HTERT RPE-1 (cell line): Measurements from ENCODE around the gene GABBR1.

Source experiments
- in situ Hi-C: fragments of 300-500 bp; cut with MboI; formaldehyde crosslinking; loops from 4 replicates; pipeline ENCODE4 v1.14.3; 2020; ENCODE audit warnings: low sequenced_read_pairs

Gene GABBR1

DNA sequence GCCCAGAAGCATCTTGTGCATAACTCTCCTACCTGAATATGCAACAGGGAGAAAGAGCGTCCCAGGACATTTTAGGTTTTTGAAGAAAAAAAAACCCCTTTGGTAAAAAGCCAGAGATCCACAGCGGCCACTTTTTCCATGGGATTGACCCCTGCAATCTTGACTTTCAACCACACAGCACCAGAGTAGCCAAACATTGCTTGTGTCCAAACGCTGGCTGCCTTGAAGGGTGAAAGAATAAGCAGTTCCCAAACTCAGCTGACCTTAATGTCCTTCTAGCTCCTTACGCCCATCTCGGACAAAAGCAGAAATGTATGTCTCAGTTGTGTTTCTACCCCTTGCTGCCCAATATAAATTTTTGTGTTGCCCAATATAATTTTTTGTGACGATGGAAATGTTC, 22.7 kb upstream of the GABBR1 start:
- in situ Hi-C loops = no loop called here

DNA sequence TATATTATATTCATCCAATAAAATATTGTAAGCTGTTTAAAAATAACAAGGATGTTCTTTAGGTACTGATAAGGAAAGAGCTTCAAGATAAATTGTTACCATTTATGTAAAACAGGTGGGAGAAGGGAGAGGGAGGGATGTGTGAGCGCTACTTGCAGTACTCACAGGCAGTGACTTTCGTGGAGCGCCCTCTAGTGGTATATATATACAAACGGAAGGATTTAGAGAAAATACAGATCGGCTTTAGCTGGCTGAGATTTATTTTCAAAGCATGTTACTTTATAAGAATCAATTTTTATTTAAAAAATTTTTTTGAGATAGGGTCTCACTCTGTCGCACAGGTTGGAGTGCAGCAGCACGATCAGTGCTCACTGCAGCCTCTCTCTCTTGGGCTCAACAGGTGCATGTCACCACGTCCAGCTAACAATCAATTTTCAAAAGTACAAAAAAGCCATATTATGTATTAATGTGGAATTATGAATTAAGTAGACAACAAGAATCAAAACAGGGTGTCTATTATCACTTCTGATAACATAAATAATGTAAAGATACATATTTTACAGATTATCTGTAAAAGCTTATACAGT, 20.6 kb upstream of the GABBR1 start:
- in situ Hi-C loops = no loop called here

DNA sequence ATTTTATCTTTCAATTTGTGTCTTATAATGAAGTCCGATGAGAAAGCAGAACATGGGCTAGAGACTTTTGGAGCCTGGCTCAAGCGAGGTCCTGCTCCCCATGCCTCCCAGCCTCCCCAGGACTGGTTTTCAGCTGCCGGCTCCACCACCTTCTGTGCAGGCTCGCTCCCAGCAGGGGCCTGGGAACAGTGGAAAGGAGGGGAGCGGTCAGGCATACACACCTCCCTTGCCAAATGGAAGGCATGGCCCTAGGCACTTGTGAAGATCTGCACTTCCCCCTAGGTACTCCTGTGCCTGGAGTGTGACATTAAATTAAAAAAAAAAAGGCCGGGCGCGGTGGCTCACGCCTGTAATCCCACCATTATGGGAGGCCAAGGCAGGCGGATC, 19.2 kb upstream of the GABBR1 start:
- in situ Hi-C loops = no loop called here

DNA sequence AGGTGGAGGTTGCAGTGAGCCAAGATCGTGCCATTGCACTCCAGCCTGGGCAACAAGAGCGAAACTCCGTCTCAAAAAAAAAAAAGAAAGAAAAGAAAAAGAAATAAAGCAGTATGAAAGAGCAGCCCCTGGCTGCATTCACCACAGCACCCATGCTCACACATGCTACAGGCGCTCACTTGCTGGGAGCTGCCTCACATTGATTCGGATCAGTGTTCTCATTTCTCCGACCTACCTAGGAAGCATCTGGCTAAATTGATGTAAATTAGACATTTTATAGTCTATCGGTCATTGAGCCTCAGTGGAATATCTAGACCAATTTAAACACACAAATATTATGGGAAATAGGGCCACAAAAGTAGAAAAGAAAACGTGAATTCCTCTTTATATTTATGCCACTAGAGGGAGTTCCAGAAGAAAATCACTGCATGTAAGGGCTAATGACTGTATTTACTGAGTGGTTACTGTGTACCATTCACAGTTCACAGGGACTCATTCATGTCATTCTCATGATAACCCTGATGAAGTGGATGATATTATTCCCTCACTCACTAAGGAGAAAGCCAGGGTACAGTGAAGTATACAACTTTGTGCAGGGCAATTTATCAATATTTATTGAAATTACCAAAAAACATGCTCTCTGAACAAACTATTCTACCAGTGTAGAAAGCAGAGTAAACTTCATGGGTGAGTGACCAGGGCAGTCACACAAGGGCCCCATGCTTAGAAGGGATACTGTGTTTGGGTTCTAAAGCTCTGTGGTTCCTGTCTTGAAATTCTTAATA, 18.6 kb upstream of the GABBR1 start:
- in situ Hi-C loops = no loop called here

DNA sequence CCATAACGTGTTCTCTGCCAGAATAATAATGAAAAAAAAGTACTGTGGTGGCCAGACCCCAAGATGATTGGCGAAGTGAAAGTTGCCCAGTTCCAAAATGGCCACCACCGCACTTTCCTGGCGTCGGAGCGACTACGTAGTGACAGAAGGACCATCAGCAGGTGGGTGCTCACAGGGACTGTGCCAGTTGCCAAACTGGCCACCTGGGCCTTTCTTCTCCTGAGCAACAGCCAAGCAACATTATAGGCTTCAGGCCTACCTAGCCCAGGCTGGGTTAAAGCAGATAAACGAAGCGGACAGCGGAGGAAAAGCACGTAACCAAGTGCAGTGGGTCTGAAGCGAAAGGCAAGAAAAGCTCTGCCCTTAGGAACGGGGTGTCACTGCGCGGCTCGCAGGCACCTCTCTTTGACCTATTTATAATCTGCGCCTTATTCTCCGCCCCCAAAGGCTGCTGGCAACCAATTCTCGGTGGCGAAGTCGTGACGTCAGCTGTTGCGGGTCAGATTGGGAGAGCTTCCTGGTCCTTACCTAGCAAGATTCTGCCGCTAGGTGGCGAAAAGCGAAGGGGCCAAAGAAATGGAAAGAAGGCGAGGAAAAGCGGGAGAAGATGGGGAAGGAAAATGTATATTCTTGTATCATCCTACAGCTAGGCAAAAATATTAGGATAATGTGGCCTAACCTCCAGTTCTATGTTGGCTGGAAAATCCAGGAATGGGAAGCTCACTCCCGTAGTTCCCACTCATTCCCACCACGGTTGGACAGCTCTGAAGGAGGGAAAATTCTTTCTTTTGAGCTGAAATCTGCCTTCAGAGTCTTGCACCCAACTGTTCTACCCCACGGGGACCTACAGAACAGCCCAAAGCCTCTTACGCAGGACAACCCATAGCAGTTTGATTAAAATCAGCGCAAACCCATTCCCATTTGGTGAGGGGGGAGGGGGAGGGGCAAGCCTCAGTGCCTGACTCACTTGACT, 17.0 kb upstream of the GABBR1 start:
- in situ Hi-C loops = no loop called here

DNA sequence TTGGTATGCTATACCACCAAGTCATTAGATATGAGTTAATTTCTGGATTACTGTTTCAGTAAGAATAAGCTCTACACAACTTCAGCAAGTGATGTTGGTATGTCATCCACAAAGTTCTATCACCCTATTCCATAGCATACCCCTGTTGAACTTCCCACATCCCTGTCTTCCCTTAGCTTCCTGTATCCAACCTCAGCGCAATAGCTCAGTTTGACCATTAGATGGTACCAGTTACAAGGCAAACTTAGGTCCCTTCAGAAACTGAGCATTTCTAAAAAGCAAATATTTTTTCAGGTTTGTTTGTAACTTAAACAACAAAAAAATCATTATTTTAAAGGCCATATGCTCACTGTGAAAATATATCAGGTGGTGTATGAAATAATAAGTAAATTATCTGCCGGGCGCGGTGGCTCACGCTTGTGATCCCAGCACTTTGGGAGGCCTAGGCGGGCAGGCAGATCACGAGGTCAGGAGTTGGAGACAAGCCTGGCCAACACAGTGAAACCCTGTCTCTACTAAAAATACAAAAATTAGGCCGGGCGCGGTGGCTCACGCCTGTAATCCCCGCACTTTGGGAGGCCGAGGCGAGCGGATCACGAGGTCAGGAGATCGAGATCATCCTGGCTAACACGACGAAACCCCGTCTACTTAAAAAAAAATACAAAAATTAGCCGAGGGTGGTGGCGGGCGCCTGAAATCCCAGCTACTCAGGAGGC, 15.1 kb upstream of the GABBR1 start:
- in situ Hi-C loops = no loop called here

DNA sequence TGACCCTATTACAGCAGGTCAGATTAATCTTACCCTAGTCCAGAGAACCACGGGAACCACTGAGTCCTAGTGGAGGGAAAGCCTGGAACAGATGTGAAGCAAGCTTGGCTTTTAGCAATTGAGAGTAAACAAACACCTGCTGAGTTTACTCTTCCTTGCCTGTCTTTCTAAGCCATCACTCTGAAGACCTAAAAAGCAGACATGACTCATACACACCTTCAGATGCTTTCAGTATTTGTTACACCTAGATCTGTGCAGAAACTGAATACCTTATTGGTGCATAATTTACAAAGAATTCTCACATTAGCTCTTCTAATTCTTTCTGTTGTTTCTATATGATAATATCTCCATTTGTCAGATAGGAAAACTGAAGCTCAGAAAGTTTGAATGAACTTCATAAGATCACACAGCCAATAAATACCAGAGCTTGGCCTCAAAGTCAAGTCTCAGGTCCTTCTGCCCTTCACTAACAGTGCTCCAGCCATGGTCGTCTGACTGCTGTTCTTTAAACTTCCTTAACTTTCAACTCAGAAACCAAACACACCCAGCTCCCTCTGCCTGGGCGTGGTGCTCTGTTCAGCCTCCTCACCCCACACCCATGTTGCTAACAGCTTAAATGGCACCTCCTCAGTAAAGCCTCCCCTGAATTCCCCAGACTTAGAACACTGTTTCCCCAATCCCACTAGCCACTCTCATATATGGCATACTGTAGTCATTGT, 8.6 kb upstream of the GABBR1 start:
- in situ Hi-C loops = no loop called here

DNA sequence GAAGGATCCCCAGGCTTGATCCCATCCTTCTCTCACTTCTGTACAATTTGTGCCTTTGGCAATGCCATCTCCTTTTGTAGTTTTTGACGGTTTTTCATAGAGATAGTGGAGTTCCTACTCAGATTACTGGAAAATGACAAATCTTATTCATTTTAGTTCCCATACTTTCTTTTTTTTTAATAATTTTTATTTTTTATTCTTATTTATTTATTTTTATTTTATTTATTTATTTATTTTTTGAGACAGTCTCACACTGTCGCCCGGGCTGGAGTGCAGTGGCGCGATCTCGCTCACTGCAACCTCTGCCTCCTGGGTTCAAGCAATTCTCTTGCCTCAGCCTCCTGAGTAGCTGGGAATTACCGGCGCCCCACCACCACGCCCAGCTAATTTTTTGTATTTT, 4.3 kb upstream of the GABBR1 start:
- in situ Hi-C loops = no loop called here

DNA sequence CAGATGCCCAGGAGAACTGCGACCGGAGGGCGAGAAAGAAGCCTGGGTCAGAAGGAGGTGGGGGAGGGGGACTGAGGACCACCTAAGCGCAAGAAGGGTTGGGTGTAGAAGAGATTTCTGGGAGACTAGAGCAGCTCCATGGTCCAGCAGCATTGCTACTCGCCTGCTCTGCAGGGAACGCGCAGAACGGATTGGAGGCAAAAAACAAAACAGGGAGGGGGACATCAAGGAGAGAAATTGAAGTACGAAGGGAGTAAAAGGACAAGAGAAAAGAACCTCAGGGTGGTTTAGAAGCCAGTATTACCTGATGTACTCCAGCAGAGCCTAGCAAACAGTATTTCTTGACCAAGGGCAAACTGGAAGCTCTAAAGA, 537 bp upstream of the GABBR1 start:
- in situ Hi-C loops = no loop called here

DNA sequence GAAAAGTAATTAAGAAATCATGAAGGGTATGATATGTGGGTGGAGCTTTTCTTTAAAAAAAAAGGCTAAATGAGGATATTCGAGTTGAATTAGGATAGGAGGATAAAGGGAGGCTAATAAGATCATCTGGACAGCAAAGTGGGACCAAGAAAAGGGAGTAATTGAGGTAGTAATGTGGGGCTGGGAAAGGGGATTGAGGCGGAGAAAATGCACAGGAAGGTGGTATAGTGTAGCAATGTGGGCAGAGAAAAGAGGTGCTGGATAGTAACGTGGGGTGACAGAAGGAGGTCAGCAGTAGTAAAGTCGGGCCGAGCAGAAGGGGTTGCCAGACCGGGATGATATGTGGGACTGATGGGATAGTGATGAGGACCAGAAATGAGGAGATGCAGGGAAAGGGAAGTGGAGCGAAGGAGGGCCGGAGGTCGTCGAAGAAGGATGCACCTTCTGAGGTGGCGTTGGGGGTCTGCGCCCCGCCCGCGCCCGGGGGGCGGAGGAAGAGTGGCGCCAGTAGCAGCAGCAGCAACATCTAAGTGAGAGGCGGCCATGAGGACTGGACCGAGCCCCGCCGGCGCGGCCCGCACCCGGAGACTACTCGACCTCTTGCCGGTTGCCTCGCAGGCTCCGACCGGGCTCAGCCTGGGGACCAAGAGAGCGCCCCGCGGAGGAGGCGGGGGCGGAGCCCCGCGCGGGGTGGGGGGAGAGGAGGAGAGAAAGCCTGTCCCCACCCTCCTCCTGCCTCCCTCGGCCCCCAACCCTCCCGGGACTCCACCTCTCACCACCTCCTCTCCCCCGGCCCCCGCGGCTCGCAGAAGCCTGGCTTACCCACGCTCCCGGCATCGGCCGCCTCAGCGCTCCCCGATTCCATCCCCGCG, 887 bp downstream of the GABBR1 start:
- in situ Hi-C loops = no loop called here

DNA sequence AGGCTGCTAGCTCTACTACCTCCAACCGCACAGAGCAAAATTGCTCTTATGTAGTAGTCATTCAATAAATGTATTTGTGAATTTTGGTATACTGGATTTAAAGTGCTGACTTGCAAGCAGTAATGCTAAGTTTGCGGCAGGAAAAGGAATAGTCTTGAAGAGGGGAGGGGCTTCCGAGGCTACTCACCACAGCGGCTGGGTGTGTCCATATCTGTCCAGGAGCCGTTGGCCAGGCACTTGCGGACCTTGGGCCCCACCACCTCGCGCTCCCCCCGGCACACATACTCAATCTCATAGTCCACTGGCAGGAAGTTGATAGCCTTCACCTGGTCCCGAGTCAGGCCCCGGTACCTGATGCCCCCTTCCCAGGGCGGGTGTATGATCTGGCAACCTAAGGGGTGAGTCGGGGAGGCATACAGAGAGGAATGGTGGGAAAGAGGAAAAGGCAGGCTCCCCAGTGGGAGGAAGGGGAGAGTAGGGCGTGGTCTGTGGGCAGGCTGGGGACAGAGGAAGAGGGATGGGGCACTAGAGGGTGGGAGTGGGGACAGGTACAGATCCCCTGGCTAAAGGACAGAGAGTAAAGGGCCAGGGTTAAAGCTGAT, 1.7 kb downstream of the GABBR1 start:
- in situ Hi-C loops = no loop called here

DNA sequence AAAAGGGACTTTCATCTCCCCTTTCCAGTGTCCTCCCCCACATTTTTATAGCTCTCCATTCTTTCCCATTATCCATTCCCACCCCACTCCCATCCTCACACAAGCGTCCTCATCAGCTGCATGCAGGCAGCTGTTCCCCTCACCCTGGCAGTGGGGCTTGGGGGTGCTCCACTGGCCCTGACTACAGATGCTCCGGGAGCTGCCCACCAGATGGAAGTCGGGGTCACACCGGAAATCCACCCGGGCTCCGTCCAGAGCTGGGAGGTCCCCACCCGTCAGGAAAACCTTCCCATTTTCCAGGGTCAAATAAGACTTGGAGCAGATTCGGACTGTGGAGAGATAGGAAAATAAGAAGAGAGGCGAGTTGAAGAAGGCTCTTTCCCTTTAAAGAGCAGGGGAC, 2.7 kb downstream of the GABBR1 start:
- in situ Hi-C loops = no loop called here

DNA sequence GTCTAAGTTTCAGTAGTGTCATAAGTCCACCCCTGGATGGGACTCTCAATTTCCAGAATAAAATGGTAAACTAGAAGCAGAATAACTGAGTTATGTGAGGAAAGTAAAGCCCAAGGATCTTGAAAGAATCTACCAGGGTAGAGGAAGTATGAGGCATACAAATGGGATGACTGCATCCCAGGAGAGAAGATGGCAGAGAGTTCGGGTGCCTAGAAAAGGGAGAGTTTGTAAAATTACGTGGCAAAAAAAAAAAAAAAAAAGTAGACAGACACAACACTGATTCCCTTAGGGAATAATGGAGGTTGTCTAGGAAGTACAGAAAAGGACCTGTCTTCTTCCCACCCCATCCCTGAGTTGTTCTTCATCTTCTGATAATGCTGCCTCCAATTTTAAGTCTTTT, 3.4 kb downstream of the GABBR1 start:
- in situ Hi-C loops = no loop called here

DNA sequence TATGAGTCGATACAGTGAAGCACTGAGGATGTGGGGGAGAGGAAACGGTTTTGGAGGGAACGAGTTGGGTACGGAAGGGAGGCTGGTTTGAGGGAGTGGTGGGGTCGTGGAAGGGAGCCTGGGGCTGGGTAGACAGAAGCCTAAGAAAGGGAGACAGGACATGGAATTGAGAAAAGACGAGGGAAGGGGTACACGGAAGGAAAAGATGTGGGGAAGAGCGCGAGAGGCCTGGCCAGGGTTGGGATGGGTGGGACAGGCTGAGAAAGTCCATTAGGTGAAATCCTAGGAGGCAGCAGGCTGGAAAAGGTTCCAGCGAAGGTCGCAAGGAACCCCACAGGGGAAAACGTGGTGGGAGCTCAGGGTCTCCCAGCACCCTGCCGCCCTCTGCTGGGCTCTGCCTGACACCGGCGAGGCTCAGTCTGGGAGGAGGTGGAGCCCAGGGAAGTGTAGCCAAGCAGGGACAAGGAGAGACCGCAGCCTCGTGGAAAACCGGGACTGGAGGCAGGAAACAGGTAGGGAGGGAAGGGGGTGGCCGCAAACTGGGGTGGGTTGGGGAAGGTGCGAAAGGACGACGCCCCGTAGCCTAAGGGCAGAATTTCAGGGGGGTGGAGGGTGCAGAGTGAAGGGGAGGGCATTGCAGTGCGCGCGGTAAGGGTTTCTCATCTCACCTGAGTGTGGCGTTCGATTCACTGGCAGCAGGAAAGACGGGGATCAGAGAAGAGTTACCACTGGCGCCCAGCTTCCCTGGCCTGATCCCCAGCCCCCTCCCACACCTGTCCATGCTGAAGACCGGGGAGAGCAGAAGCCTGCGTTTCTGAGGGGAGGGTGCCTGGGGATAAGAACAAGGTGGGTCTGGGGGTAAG, 4.3 kb downstream of the GABBR1 start:
- in situ Hi-C loops = no loop called here

DNA sequence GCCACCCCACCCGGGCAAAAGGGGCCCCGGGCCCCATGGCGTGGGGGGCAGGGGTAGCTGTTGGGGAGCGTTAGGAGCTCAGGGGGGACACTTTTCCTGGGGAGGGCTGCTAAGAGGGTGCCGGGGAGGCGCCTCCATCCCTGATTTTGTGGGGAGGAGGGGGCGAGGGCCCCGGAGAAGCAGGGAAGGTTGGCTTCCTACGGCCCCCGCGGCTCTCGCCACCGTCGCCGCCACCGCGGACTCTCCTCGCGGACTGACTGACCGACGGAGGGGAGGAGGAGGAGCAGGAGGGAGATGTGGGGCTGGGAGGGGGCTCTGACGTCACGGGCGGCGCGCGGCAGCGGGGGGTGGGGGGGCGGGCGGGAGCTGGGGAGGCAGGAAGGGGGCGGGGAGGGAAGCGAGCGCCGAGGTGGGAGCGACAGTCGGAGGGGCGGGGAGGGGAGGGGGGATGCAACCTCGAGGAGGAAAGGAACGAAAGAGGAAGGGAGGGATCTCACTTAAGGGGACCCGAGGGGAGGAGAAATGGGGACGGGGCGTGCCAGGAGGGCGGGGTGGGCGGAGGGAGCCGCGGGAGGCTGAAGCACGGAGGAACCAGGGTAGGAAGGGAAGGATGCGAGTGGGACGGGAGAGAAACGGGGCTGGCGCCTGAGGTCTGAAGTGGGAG, 5.1 kb downstream of the GABBR1 start:
- in situ Hi-C loops = no loop called here

DNA sequence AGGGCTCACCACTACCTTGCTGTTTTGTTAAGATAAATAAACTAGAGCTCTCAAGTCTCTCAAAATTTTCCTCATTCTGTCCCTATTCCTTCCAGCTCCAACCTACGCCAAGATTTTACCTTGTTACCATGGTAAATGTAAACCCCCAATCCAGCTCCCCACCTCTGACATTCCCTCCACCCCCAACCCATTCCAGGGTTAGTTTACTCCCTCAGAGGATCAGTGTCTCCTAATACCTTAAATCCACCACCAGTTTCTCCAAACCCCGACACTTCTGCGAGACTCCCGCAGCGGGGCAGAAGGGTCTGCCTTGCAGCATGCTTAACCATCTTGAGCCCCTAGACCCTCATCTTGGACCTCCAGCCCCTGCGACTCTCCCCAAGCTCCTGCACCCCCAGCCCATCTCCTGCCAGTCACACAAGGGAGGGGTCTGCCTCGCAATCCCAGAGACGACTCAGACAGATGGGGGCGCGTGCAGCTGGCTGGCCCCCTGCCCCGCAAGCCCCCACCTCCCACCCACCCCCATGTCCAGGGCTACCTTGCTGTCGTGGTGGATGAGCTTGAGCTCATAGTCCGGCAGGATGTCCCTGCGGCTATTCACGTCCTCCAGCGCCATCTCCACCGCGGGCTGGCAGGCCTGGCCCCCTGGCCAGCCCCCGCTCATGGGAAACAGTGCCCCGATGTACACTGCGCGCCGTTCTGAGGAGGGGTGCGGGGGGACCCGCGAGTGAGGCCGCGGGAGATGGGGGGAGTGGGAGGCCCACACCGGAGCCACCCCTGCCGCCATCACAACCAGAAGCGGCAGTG, 5.8 kb downstream of the GABBR1 start:
- in situ Hi-C loops = no loop called here
